AG10803 (cell line): ENCODE data around the gene CLIC4.
"Not testable (repeated sequence)": the region's sequence is repeated elsewhere in the genome, so short reads cannot be mapped to it uniquely, and the experiment has no call there.

Experiments
- DNase-seq: peaks from one replicate; pipeline ENCODE4 v3.0.0; 2010; ENCODE audit warnings: low read depth
- H3K4me3 ChIP-seq: 2 replicates; pipeline ENCODE4 v1.5.1; 2011; ENCODE audit warnings: mild to moderate bottlenecking, low read length, control low read depth
- TF ChIP-seq, protein P1 (sequence below): conservative IDR thresholded peaks from 2 replicates; pipeline ENCODE4 v1.5.1; 2011; ENCODE audit warnings: mild to moderate bottlenecking, low read length, control low read depth, inconsistent platforms

Gene CLIC4

DNA sequence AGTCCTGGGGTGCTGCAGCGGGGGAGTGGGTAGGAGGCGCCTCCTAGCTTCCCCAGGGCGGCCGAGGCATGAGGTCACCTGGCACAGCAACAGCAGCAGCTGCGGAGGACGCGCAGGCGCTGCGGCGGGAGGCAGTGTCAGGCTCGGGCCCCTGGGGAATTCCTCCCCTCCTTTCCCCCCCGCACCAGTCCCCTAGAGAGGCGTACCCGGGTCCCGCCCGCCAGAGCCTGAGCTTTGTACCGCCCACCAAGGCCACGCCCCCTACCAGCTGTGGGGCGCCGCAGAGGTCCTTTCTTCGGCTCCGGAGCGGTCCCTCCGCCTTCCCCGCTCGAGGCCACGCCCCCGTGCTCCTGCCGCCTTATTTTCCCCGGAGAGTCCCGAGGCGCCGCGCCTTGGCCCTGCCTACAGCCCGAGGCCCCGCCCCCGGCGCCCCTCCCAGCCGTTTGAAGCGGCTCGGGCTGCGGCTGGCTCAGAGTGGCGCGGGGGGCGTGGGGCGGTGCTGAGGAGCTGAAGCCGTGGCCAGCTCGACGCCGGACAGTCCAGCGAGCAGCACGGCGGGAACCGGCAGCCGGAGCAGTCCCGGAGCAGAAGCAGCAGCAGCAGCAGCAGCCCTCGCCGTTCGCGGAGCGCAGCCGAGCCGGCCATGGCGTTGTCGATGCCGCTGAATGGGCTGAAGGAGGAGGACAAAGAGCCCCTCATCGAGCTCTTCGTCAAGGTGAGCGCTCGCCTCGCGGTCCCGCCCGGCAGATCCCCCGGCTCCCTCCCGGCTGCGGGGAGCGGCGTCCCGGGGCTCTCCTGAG is at the start of gene CLIC4:
Gene CLIC4 (plus strand): TSS at position 537 of the 800 bp plus-strand sequence. CDS start 107 bp downstream, at position 644.
- H3K4me3 ChIP-seq, result peak within 1 kb of the TSS; percentile 88
- TF ChIP-seq, protein P1, sequence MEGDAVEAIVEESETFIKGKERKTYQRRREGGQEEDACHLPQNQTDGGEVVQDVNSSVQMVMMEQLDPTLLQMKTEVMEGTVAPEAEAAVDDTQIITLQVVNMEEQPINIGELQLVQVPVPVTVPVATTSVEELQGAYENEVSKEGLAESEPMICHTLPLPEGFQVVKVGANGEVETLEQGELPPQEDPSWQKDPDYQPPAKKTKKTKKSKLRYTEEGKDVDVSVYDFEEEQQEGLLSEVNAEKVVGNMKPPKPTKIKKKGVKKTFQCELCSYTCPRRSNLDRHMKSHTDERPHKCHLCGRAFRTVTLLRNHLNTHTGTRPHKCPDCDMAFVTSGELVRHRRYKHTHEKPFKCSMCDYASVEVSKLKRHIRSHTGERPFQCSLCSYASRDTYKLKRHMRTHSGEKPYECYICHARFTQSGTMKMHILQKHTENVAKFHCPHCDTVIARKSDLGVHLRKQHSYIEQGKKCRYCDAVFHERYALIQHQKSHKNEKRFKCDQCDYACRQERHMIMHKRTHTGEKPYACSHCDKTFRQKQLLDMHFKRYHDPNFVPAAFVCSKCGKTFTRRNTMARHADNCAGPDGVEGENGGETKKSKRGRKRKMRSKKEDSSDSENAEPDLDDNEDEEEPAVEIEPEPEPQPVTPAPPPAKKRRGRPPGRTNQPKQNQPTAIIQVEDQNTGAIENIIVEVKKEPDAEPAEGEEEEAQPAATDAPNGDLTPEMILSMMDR, result peak; percentile 33
- DNase-seq, result peak; percentile 99

DNA sequence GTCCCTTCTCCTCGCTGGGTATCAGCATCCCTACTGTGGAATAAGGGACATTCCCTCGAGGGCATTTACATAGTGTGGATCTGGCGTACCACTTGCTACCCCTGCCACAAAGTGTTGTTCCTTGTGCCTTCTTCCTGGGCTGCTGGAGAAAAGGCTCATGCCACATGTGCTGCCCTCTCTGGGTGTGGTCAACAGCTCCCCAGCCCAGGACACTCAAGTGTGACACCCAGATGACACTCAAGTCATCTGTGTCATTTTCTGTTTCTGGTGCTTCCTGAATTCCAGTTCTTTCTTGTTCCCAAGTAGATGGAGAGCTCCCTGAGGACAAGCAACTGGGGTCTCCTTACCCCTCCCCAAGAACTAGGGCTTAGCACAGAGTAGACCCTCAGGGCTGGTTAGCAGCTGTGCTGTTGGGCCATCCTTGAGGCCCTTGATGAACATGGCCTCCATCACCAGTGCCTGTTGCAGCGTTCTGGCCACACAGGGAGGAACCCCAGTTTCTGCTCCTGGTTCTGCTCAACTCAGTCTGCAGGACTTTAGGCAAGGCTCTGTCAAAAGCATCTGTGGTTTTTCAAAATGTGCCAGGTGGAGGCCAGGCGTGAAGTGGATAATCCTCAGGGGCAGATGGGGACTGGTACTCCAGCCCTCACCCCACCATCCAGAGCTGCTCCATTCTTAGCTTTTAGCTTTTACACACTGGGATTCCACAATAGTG is 49.0 kb upstream of the CLIC4 start:
- H3K4me3 ChIP-seq, result no peak overlapping the region
- DNase-seq, result no peak
- TF ChIP-seq, protein P1, result no peak

- H3K4me3 ChIP-seq, result no peak overlapping the region
- TF ChIP-seq, protein P1, result no peak
- no peak for DNase-seq
These were observed 48.4 kb upstream of the CLIC4 start for GRCh38 chr1:24696756-24697330.

DNA sequence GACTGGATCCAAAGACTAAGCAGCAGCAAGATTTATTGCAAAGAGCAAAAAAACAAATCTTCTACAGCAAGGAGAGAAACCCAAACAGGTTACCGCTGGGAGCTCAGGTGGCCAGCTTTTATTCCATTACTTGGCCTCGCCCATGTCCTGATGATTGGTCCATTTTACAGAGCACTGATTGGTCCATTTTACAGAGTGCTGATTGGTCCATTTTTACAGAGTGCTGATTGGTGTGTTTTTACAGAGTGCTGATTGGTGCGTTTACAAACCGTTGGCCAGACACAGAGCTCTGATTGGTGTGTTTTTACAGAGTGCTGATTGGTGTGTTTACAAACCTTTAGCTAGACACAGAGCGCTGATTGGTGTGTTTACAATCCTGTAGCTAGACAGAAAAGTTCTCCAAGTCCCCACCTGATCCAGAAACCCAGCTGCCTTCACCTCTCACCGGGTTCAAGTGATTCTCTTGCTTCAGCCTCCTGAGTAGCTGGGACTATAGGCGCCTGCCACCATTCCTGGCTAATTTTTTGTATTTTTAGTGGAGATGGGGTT is 47.7 kb upstream of the CLIC4 start:
- not testable (repeated sequence) for H3K4me3 ChIP-seq, DNase-seq

- not testable (repeated sequence) for DNase-seq, H3K4me3 ChIP-seq
These were observed 46.9 kb upstream of the CLIC4 start for GRCh38 chr1:24698326-24698725.

DNA sequence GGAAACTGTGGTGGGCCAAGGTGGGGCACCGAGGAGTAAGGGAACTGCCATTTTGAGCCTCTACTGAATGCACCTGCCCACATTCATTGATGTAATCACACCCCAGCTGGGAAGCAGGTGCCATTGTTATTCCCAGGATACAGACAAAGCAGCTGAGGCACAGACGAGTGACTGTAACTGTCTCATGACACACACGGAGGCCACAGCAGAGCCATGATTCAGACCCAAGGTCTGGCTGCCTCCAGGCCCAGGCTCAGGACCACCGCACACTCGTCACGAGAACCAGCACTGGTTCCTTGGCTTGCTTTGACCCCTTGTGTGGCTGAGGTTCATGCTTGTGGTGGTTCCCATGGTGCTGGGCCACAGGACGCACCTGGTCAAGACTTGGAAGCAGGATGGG is 45.6 kb upstream of the CLIC4 start:
- TF ChIP-seq, protein P1, result no peak
- no peak for DNase-seq
- H3K4me3 ChIP-seq, result no peak overlapping the region

GRCh38 chr1:24702511-24703293 is 42.5 kb upstream of the CLIC4 start:
- TF ChIP-seq, protein P1, result no peak
- no peak overlapping the region for H3K4me3 ChIP-seq
- DNase-seq, result peak; percentile 40
